Esophagus muscularis mucosa (tissue), 4 donors: ENCODE measurements around the gene UBTD2.

ENCODE experiments used
- EP300 ChIP-seq: sonication (generic); formaldehyde crosslinking; IDR thresholded peaks from one replicate; pipeline ENCODE4 v1.6.1; 2017; ENCODE audit warnings: antibody characterized with exemption
- POLR2A ChIP-seq: fragments of 450-650 bp; IDR thresholded peaks from one replicate; pipeline ENCODE4 v1.6.1; 2017; ENCODE audit warnings: antibody characterized with exemption, moderate library complexity, mild to moderate bottlenecking, low read depth
- POLR2AphosphoS5 ChIP-seq, 2 donors: sonication (generic); formaldehyde crosslinking; IDR thresholded peaks; one replicate each; pipeline ENCODE4 v1.6.1; 2017; ENCODE audit warnings: antibody characterized with exemption in 2 of 2
- TF ChIP-seq, protein P1 (sequence below), 3 experiments: fragments of 200-600 bp in 2 of 3; fragments of 450-650 bp in 1 of 3; sonication (generic) in 2 of 3; IDR thresholded peaks; one replicate each; pipeline ENCODE4 v1.5.1; 2017 to 2019; ENCODE audit warnings: antibody characterized with exemption in 3 of 3, mild to moderate bottlenecking in 2 of 3, moderate library complexity in 1 of 3

DNA sequence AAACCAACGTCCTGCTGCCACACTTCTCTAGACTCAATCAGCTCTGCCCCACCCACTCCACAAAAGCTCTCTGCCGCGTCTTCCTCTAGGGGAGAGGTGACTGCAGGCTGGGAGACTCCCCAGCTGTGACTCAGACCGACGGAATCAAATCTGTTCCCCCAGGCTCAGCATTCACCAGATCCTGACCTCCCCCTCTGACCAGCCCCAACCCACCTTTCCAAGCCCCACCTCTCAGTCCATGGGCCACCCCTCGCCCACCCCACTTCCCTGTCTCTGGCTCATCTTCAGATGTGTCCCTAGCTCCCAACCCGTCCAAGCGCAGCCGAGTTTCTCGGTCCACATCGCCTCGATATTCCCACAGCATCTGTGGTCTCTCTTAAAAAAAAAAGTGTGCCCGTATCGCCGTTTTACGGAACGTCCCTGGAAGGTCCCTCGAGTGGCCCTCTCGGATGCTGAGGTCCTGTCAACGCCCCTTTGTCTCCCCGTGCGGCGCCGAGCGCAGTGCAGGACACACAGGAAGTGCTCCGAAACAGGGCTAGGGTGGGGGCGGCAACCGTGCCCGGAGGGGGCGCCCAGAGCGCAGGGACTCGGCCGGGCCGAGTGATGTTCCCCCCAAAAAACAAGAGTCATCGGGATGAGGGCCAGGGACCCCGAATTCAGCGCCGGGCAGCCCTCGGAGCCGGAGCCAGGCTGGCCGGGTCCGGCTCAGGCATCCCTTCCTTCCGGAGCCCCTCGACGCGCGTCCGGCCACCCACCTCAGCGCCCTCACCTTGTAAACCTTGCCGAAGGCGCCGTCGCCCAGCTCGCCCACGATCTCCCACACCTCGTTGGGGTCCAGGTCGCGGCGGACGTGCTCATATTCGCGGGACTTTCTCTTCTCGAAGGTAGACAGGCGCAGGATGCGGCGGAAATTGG lies 96.2 kb downstream of the UBTD2 start:
- TF ChIP-seq EP300 (no peak), POLR2AphosphoS5 (IDR thresholded peaks at IDR 0.05) (peak; percentile 33 to 54), POLR2A (no peak)
- TF ChIP-seq, protein P1, sequence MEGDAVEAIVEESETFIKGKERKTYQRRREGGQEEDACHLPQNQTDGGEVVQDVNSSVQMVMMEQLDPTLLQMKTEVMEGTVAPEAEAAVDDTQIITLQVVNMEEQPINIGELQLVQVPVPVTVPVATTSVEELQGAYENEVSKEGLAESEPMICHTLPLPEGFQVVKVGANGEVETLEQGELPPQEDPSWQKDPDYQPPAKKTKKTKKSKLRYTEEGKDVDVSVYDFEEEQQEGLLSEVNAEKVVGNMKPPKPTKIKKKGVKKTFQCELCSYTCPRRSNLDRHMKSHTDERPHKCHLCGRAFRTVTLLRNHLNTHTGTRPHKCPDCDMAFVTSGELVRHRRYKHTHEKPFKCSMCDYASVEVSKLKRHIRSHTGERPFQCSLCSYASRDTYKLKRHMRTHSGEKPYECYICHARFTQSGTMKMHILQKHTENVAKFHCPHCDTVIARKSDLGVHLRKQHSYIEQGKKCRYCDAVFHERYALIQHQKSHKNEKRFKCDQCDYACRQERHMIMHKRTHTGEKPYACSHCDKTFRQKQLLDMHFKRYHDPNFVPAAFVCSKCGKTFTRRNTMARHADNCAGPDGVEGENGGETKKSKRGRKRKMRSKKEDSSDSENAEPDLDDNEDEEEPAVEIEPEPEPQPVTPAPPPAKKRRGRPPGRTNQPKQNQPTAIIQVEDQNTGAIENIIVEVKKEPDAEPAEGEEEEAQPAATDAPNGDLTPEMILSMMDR (IDR thresholded peaks at IDR 0.05): no peak
